MM.1S (cell line): ENCODE results near the gene GXYLT1.

Source experiments
- EZH2 ChIP-seq: fragments of 300-600 bp; sonication (generic); optimal IDR thresholded peaks from 2 replicates; pipeline ENCODE3; 2017; ENCODE audit warnings: low read depth, mild to moderate bottlenecking, antibody characterized with exemption, low read length, mixed read lengths
- EZH2phosphoT487 ChIP-seq: fragments of 300-600 bp; sonication (generic); IDR thresholded peaks from 2 replicates; pipeline ENCODE4 v1.6.1; 2018; ENCODE audit warnings: antibody characterized with exemption, low read length

GRCh38 chr12:42097971-42098370 lies 46.7 kb downstream of the GXYLT1 start:
- no peak for TF ChIP-seq EZH2
- no peak for TF ChIP-seq EZH2phosphoT487
